Measurements from ENCODE around the gene TNFRSF13B. TPM values are rescaled to one million over a fixed set of nuclear protein-coding genes. Genes with fewer than 3 reads are reported as not detected.
"Not testable (repeated sequence)": the region's sequence is repeated elsewhere in the genome, so short reads cannot be mapped to it uniquely, and the experiment has no call there.

Gene TNFRSF13B
- total and polyA plus RNA-seq, 2 donors (not counting 3 experiments of a cell fraction or from before 2014, with no cell fraction given): not detected

- DNase-seq (ENCODE audit: low read depth, low spot score) (peak; percentile 45), FAIRE-seq (no peak)
- H3K9me3 ChIP-seq (replicated peaks; ENCODE audit: control insufficient read depth, insufficient read depth, low read length): no peaks in the 10 kb centered on the region
- no peaks in the 10 kb centered on the region for H3K9me1 ChIP-seq (replicated peaks; ENCODE audit: control insufficient read depth, extremely low read depth, insufficient read depth, low read length)
- dilution Hi-C loops (cut with MboI; ENCODE audit: extremely low pct_ligation_motif_present, low sequenced_read_pairs): no loop called here
- H3K9ac ChIP-seq (replicated peaks; ENCODE audit: extremely low read depth, insufficient read depth, low read length): no peak overlapping the region
- H4K20me1 ChIP-seq (replicated peaks; ENCODE audit: control insufficient read depth, extremely low read depth, insufficient read depth, low read length): no peaks in the 10 kb centered on the region
- H3K4me2 ChIP-seq (ENCODE audit: insufficient read depth, low read length): no peak overlapping the region
- peaks cover 1 to 12% of the 10 kb centered on the region in 2 experiments for H3K27me3 ChIP-seq (ENCODE audit: control insufficient read depth in 2 of 2, insufficient read depth in 2 of 2, low read length in 2 of 2)
- no peaks in the 10 kb centered on the region for H3K36me3 ChIP-seq (ENCODE audit: control insufficient read depth in 2 of 2, extremely low read depth in 1 of 2, insufficient read depth in 2 of 2, low read length in 2 of 2)
- H3K4me3 ChIP-seq (replicated peaks in 1 of 3; ENCODE audit: insufficient read depth in 1 of 3, low read depth in 1 of 3, low read length in 3 of 3): no peak overlapping the region
- POLR2A ChIA-PET: no interaction called here
- no peak overlapping the region for H2AFZ ChIP-seq (ENCODE audit: low read depth, low read length)
- H3K27ac ChIP-seq (ENCODE audit: insufficient read depth, low read depth, low read length): no peak overlapping the region
- CTCF ChIA-PET: no interaction called here
- BruUV-seq (replicated peaks): no TSS peak
- H3K4me1 ChIP-seq (ENCODE audit: control insufficient read depth, extremely low read depth, insufficient read depth, low read length): peaks cover 3% of the 10 kb centered on the region
- TF ChIP-seq, protein P1, sequence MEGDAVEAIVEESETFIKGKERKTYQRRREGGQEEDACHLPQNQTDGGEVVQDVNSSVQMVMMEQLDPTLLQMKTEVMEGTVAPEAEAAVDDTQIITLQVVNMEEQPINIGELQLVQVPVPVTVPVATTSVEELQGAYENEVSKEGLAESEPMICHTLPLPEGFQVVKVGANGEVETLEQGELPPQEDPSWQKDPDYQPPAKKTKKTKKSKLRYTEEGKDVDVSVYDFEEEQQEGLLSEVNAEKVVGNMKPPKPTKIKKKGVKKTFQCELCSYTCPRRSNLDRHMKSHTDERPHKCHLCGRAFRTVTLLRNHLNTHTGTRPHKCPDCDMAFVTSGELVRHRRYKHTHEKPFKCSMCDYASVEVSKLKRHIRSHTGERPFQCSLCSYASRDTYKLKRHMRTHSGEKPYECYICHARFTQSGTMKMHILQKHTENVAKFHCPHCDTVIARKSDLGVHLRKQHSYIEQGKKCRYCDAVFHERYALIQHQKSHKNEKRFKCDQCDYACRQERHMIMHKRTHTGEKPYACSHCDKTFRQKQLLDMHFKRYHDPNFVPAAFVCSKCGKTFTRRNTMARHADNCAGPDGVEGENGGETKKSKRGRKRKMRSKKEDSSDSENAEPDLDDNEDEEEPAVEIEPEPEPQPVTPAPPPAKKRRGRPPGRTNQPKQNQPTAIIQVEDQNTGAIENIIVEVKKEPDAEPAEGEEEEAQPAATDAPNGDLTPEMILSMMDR (IDR thresholded peaks at IDR 0.05; ENCODE audit: extremely low read depth in 1 of 2, insufficient read depth in 1 of 2, low read depth in 1 of 2, low read length in 2 of 2): peak in 1 of 2 donors; percentile 87
- TF ChIP-seq POLR2A (IDR thresholded peaks at IDR 0.05; ENCODE audit: low read depth, low read length): no peak
- intact Hi-C loops (cut with micrococcal nuclease): loop anchor here (5.0 kb wide), 1 partner anchor 195 kb away; no protein-coding TSS in a partner anchor
- no peaks in the 10 kb centered on the region for H3K79me2 ChIP-seq (ENCODE audit: control insufficient read depth, insufficient read depth, low read length)
Observed at GRCh38 chr17:16997514-16998429, 25.9 kb upstream of the TNFRSF13B start.

DNA sequence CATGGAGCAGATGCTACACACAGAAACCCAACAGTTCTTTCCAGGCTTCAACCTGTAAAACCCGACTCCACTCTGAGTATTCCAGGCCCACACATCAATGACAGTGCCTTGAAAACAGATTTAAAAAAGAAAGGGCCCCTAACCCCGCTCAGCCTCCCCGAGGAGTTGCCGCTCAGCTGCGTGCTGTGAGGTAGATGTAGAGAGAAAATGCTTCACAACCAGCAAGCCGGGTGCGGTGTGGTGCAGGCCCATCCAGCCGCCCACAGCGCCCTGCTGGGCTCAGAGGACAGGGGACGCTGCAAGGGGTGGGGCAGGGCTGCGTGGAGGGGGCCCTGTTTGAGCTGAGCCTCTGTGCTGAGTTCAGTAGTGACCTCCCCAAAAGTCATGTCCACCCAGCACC is 24.8 kb upstream of the TNFRSF13B start:
- H3K4me1 ChIP-seq (ENCODE audit: control insufficient read depth, extremely low read depth, insufficient read depth, low read length); H2AFZ ChIP-seq (ENCODE audit: low read depth, low read length); H3K4me2 ChIP-seq (ENCODE audit: insufficient read depth, low read length); H3K9ac ChIP-seq (replicated peaks; ENCODE audit: extremely low read depth, insufficient read depth, low read length); POLR2A ChIA-PET; H3K79me2 ChIP-seq (ENCODE audit: control insufficient read depth, insufficient read depth, low read length); H3K9me3 ChIP-seq (replicated peaks; ENCODE audit: control insufficient read depth, insufficient read depth, low read length); H3K27ac ChIP-seq (ENCODE audit: insufficient read depth, low read depth, low read length); H3K4me3 ChIP-seq (replicated peaks in 1 of 3; ENCODE audit: insufficient read depth in 1 of 3, low read depth in 1 of 3, low read length in 3 of 3); FAIRE-seq; H3K36me3 ChIP-seq (ENCODE audit: control insufficient read depth in 2 of 2, extremely low read depth in 1 of 2, insufficient read depth in 2 of 2, low read length in 2 of 2); dilution Hi-C loops (cut with MboI; ENCODE audit: extremely low pct_ligation_motif_present, low sequenced_read_pairs); CTCF ChIA-PET; H3K9me1 ChIP-seq (replicated peaks; ENCODE audit: control insufficient read depth, extremely low read depth, insufficient read depth, low read length); BruUV-seq (replicated peaks); H4K20me1 ChIP-seq (replicated peaks; ENCODE audit: control insufficient read depth, extremely low read depth, insufficient read depth, low read length); DNase-seq (ENCODE audit: low read depth, low spot score): not testable (repeated sequence)
- intact Hi-C loops (cut with micrococcal nuclease): loop anchor here (5.0 kb wide), 1 partner anchor 196 kb away; no protein-coding TSS in a partner anchor
- peaks cover 1 to 12% of the 10 kb centered on the region in 2 experiments for H3K27me3 ChIP-seq (ENCODE audit: control insufficient read depth in 2 of 2, insufficient read depth in 2 of 2, low read length in 2 of 2)
